ENCODE results near the gene ELOVL6.
"Not testable (repeated sequence)": the region's sequence is repeated elsewhere in the genome, so short reads cannot be mapped to it uniquely, and the experiment has no call there.

ELOVL6 gene

DNA sequence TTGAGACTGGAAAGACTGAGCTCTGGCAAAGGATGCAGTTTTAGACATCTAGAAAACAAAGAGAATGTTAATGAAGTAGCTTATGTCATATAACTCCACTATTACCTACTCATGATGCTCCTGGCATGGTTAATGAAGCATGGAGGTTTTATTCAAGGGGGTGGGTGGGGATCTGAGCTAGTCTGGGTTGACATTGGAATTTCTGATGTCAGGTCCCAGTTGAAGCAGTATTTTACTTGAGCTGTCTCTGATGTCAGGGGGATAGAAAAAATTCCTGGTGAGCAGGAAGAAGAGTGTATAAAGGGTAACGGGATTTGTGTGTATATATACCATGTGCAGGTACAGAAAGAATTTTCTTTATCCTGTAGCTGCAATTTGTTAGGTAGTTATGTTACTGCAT is 102.0 kb downstream of the ELOVL6 start:
- H3K4me3 ChIP-seq (ENCODE audit: low read length): no peak overlapping the region
- no peak for DNase-seq (ENCODE audit: low read depth, low spot score)

DNA sequence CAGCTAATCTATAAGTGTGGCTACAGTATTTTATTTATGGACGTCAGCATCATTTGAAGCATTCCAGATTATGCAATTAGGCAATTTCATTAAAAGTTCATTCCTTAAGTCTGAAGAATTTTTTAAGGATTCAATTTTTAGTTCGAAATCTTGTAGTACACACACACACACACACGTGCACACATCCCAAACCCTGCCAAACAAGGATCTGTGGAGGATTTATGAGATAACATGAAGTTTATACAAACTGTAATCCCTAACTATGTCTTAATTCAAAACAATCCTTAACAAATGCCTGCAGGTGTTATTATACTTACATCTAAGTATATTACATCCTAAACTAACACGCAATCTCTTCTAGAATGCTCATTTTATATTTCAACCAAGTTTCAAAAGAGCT is 105.8 kb downstream of the ELOVL6 start:
- no peak for DNase-seq (ENCODE audit: low read depth, low spot score)
- no peak overlapping the region for H3K4me3 ChIP-seq (ENCODE audit: low read length)

DNA sequence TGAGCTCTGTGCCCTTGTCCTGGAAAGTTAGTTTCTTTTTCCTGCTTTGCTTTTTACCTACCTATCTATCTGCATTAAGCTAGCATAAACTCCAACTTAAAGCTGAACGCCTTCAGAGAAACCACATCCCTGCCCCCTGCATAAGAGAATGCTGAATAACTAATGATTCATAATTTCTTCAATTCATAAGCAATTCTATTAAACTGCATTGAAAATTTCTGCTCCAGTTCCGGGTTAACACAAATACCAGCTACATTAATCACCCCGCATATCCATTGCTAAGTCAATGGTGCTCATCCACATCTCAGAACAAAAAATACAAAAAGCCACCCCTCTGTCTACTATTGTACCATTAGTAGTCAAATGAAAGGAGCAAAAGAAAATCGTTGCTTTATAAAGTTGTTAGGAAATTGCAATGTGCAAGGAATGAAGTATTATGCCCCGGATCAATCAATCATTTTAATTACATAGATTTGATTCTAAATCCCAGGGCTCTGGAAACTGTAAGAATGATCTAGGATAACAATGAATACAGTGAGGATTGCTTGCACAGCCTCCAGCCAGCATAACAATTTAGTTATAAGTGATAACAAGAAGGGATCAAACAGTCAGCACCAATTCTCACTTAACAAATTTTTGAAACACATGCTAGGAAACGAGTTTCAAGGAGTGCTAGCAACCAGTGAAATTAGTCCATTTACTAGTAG is 106.8 kb downstream of the ELOVL6 start:
- no peak for DNase-seq (ENCODE audit: low read depth, low spot score)
- H3K4me3 ChIP-seq (ENCODE audit: low read length): no peak overlapping the region

DNA sequence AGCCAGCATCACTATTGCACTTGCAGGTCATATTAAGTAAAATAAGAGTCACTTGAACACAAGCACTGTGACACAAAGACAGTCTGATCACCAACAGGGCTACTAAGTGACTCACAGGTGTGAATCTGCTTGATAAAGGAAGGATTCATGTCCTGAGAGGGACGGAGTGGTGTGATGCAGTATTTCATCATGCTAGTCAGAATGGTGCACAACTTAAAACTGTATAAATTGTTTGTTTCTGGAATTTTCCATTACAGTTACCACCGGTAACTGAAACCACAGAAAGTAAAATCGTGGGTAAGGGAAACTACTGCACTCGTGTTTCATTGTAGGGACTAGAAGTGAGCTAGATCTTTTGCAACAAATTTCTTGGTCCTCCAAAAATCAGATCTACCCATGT is 109.7 kb downstream of the ELOVL6 start:
- no peak overlapping the region for H3K4me3 ChIP-seq (ENCODE audit: low read length)
- no peak for DNase-seq (ENCODE audit: low read depth, low spot score)

DNA sequence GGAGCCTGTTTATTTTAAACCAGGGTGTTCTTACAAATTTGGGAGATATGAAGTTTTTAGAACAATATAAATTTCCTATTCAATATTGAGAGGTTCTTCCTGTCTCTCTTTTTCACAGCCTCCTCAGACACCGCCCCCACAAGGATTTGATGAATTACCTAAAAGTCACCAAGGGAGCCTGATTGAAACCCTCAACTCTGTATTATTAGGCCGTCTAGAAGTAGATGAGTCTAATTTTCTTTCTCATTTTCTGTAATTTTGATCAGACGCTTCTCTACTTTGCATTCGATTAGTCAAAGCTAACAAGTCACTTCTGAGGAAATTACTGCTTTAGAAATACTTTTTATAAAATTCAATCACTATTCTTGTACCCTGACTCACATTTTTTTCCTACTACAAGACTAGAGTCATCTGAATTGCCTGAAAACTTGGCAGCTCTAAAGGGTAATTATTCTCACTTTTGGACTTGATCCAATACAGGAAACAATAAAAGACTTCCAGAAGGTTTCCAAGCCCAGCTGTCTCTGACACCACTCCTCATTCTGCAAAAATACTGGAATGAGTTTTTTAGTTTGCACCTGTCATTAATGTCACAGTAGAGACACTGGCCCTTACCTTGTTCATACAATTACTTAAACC is 111.2 kb downstream of the ELOVL6 start:
- DNase-seq (ENCODE audit: low read depth, low spot score): no peak

DNA sequence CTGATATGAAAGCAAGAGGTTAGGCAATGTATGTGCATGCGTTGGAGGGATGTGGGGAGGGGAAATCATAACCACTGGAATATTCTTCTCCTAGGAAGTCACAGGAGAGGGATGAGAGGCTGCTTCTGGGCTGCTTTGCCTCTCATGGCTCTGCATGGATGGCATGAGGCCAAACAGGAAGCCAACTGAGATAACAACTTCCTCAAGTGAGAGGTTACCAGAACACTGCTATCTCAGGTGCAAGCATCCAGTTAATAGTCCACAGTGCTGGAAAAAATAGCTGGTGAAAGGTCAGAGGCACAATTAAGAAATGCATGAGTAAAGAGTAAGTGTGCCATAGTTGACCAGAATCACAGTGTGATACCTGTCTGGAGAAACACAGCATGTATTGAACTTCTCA is 113.3 kb downstream of the ELOVL6 start:
- peak; percentile 33 for DNase-seq (ENCODE audit: low read depth, low spot score)
- H3K4me3 ChIP-seq (ENCODE audit: low read length): no peak overlapping the region

More for the DNA sequence above, 111.2 kb downstream of the ELOVL6 start:
- no peak overlapping the region for H3K4me3 ChIP-seq (ENCODE audit: low read length)

DNA sequence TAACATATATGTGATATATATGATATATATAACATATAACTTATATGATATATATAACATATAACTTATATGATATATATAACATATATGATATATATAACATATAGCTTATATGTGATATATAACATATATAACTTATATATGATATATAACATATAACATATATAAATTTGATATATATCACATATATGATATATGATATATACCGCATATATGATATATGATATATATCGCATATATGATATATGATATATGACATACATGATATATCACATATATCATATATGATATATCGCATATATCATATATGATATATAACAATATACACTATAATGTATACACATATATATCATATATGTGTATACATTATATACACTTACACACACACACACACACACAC is 114.3 kb downstream of the ELOVL6 start:
- no peak overlapping the region for H3K4me3 ChIP-seq (ENCODE audit: low read length)
- DNase-seq (ENCODE audit: low read depth, low spot score): no peak

DNA sequence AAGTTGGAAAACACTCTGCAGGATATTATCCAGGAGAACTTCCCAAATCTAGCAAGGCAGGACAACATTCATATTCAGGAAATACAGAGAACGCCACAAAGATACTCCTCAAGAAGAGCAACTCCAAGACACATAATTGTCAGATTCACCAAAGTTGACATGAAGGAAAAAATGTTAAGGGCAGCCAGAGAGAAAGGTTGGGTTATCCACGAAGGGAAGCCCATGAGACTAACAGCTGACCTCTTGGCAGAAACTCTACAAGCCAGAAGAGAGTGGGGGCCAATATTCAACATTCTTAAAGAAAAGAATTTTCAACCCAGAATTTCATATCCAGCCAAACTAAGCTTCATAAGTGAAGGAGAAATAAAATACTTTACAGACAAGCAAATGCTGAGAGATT is 120.3 kb downstream of the ELOVL6 start:
- not testable (repeated sequence) for H3K4me3 ChIP-seq (ENCODE audit: low read length); DNase-seq (ENCODE audit: low read depth, low spot score)

DNA sequence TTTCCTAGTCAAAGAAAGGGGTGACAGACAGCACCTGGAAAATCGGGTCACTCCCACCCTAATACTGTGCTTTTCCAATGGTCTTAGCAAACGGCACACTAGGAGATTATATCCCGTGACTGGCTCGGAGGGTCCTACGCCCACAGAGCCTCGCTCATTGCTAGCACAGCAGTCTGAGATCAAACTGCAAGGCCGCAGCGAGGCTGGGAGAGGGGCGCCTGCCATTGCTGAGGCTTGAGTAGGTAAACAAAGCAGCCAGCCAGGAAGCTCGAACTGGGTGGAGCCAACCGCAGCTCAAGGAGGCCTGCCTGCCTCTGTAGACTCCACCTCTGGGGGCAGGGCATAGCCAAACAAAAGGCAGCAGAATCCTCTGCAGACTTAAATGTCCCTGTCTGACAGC is 121.6 kb downstream of the ELOVL6 start:
- not testable (repeated sequence) for DNase-seq (ENCODE audit: low read depth, low spot score); H3K4me3 ChIP-seq (ENCODE audit: low read length)

DNA sequence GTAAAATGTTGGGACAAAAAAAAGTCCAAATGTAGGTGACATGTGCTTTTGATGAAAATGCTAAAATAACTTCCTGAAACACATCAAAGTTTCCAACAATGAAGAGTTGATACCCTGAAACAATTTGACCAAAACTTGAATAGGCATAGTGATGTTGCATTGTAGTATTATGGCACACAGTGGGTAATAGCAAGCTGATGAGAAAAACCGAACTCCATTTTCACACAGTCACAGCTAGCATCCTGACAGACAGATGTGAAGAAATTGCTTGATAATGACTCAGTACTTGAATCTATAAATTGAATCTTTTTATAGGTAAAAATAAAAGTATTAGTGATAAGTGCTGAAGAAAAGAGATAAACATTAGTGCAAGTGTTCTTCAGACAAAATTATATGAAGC is 122.5 kb downstream of the ELOVL6 start:
- H3K4me3 ChIP-seq (ENCODE audit: low read length): no peak overlapping the region
- no peak for DNase-seq (ENCODE audit: low read depth, low spot score)

DNA sequence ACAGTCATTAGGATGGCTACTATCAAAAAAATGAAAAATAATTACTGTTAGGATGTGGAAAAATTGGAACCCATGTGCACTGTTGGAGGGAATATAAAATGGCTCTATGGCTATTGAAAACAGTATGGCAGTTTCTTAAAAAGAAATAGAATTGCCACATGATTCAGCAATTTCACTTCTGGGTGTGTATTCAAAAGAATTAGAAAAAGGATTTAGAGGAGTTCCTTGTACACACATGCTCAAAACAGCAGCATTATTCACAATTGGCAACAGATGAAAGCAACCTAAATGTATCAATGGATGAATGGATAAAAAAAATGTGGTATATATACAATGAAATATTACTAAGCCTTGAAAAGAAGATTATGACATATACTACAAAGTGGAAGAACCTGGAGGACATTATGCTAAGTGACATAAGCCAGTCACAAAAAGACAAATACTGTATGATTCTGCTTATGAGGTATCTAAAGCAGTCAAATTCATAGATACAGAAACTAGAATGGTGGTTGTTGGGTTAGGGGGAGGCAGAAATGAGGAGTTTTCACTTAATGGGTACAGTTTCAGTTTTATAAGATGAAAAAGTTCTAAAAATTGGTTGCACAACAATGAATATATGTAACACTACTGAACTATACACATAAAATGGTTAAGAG is 123.2 kb downstream of the ELOVL6 start:
- no peak overlapping the region for H3K4me3 ChIP-seq (ENCODE audit: low read length)
- no peak for DNase-seq (ENCODE audit: low read depth, low spot score)

DNA sequence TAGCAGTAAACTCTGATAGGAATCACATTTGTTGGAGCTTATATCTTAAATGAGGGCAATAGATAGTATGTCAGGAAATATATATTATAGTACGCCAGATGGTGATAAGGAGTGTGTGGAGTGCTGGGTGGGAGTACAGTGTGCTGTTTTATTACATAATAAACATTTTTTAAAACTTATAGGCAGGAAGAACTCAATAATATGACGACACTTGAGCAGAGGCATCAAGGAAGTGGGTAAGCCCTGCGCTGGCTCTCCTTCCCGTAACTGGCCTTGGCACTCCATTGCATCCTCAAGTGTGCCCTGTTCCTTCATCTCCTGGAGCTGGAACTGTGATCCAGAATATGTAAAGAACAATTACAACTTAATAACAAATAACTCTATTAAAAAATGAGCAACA is 123.8 kb downstream of the ELOVL6 start:
- DNase-seq (ENCODE audit: low read depth, low spot score): no peak
- no peak overlapping the region for H3K4me3 ChIP-seq (ENCODE audit: low read length)

DNA sequence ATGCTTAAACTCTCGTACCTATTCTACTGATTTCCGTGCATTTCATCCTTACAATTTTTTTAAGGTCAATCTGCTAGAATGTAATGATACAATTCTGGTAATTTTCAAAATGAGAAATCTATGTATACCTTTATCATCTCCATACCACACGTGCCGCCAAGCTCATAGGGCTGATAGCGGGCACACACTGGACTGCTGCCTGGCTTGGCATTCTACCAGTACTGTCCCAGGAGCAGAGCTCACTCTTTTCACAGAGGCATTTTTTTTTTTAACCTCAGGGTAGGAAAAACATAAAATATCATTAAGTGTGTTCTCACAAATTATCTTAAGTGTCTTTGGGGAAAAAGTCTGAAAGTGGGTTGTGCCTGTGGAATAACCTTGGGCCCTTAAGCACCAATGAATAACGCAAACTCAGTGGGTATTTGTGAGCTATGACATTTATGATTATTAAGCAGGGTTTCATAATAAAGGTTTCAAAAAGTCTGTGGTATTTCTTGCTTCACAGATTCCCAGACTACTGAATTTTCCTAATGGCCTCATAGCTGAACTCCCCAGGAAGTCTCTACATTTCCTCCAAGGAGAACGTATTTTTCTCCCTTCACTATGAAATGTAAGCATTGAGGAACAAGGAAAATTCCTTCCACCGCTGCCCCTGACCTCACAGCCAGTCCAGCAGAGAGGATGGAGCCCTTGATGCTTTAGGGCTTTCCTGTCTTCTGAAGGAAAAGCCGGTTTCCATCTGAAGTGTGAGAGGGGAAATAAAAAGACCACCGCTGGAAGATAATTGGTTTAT is 125.2 kb downstream of the ELOVL6 start:
- no peak overlapping the region for H3K4me3 ChIP-seq (ENCODE audit: low read length)
- no peak for DNase-seq (ENCODE audit: low read depth, low spot score)

DNA sequence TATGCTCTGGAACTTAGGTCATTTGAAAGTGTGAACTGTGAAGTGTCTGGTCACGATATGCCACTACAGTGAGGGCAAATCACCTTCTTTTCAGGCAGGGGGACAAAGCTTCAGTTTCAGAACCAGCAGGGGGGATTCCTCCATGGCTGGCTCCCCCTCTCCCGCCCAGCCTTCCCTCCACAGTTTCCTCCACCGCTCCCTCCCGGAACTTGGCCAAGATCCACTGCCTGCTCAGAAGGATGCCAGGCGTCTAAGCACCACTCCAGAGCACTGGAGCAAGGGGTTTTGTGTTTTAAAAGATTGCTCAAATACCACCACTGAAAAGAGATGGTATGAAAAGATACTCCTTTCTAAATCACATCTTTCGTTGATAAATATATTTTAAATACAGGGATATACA is 126.9 kb downstream of the ELOVL6 start:
- no peak for DNase-seq (ENCODE audit: low read depth, low spot score)
- H3K4me3 ChIP-seq (ENCODE audit: low read length): no peak overlapping the region

DNA sequence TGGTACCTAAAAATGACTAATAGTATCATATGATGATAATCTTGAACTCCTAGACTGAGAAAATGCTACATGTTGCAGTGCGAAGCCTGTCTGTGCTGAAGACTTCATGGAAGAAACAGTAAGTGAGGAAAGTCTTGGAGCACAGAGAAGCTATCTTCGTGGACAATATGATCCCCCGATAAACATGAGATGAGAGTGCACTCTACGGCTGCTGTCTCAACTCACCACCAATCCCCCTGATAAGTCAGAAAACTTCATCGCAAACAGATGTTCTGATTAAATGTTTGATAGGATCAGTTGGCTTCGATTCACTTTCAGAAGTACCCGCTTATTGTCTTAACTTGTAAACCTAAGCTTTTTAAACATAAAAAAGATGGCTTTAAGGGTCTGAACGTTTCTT is 130.2 kb downstream of the ELOVL6 start:
- DNase-seq (ENCODE audit: low read depth, low spot score): no peak
- no peak overlapping the region for H3K4me3 ChIP-seq (ENCODE audit: low read length)

DNA sequence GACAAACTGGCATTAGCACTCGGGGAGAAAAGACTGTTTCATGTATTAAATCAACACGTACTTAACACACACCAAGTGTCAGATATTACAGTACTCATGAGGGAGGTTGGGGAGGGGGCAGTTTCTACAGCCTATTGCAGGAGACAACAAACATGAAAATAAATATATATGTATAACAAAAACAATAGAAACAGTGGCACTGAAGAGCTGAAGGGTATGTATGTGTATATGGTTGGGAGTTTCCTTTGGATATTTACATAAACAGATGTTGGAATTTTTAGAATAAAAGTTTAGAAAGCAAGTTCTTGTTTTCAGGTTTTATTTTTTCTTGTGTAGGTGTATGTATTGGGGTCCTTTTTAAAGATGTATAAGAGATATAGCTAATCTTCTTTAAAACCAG is 133.5 kb downstream of the ELOVL6 start:
- no peak for DNase-seq (ENCODE audit: low read depth, low spot score)
- H3K4me3 ChIP-seq (ENCODE audit: low read length): no peak overlapping the region

DNA sequence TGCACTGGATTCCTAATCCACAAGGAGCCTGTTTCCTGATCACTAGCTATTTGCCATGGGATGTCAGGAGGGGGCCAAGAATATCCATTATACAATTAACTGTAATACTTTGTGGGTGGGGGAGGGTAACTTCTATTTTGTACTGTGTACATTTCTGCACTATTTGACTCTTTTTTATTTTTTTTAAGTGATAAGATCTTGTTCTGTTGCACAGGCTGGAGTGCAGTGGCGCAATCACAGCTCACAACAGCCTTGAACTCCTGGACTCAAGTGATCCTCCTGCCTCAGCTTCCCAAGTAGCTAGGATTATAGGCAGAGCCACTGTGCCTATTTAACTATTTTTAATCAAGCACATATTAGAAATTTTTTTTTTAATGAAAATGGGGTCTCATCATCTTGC is 134.1 kb downstream of the ELOVL6 start:
- no peak for DNase-seq (ENCODE audit: low read depth, low spot score)
- H3K4me3 ChIP-seq (ENCODE audit: low read length): no peak overlapping the region

DNA sequence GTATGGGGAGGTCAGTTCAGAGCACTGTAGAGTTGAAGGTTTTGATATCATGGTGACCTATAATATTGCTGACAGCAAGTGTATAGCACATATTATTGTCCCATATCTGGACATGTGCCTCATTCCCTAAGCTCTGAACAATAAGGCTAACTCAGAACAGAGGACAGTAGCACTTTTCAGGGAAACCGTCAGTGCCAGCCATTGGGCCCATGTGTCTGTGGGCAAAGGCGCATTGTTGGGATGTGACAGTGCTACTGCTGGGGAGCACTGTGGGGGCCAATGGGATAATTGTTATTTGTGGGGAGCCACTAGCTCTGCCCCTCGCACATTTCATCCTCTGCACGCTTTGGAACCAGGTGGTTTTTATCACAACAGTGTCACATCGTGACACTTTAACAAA is 136.2 kb downstream of the ELOVL6 start:
- DNase-seq (ENCODE audit: low read depth, low spot score): no peak
- H3K4me3 ChIP-seq (ENCODE audit: low read length): no peak overlapping the region

DNA sequence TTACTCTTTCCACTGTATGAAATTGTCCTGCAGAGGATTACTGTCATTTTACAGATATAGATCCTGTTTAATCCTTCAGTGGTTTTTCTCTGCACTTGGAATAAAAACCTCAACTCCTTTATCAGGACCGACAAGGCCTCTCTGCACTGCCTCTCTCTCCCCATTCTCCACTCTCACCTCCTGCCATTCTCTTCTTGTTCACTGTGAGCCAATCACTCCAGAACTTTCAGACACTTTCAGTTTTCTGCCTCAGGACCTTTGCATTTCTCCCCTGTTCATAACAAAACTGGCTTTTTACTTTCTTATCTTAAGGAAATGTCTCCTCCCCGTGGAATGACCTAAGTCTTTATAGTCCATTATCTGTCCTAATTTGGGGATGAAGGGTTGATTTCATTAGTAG is 137.3 kb downstream of the ELOVL6 start:
- no peak for DNase-seq (ENCODE audit: low read depth, low spot score)

More for the DNA sequence above, 137.3 kb downstream of the ELOVL6 start:
- H3K4me3 ChIP-seq (ENCODE audit: low read length): no peak overlapping the region
